ENCODE measurements around the gene RPTOR. TPM values are rescaled to one million over a fixed set of nuclear protein-coding genes. Genes with fewer than 3 reads are reported as not detected.

RPTOR gene
- polyA plus RNA-seq, 1 donor from 2014 or later: 8.0 TPM

DNA sequence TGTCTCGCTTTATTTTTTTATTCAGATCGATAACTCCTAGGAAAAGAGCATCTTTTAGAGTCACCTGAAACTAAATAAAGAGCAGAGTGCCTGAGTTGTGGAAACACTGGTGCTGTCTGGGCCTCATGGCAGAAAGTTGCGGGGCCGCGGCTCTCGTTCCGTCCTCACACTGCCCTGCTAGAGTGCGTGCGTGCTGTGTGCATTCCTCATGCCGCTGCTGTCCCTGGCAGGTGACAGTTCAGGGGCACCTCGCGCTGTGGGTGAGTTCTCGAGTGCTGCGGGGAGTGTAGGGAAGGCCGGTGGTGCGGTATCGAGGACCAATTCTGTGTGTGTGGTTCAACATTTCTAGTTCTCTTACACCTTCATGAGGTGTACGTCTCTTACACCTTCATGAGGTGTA lies 136.6 kb downstream of the RPTOR start:
- H3K9ac ChIP-seq (ENCODE audit: low read length): no peak overlapping the region
- H4K20me1 ChIP-seq (ENCODE audit: insufficient read depth): no peaks in the 10 kb centered on the region
- H3K27ac ChIP-seq (ENCODE audit: low read length): no peak overlapping the region
- no peaks in the 10 kb centered on the region for H3K79me2 ChIP-seq (replicated peaks; ENCODE audit: insufficient read depth, low read length)
- no peak overlapping the region for H2AFZ ChIP-seq (ENCODE audit: low read depth, low read length)
- H3F3A ChIP-seq (ENCODE audit: insufficient read depth, low read length, poor library complexity, severe bottlenecking): no peaks in the 10 kb centered on the region
- H3K27me3 ChIP-seq (ENCODE audit: insufficient read depth, low read depth, low read length): no peaks in the 10 kb centered on the region
- H3K9me2 ChIP-seq (ENCODE audit: insufficient read depth, low read length): no peaks in the 10 kb centered on the region
- H3K9me3 ChIP-seq (ENCODE audit: low read length): no peaks in the 10 kb centered on the region
- TF ChIP-seq REST (IDR thresholded peaks at IDR 0.05; ENCODE audit: borderline replicate concordance) (no peak), EP300 (conservative IDR thresholded peaks at IDR 0.05; ENCODE audit: poor library complexity, severe bottlenecking) (no peak), SMC3 (conservative IDR thresholded peaks at IDR 0.05; ENCODE audit: poor library complexity) (no peak), POLR2AphosphoS5 (IDR thresholded peaks at IDR 0.05) (no peak), RAD21 (conservative IDR thresholded peaks at IDR 0.05) (no peak)
- no peak overlapping the region for H3K4me2 ChIP-seq (ENCODE audit: low read length)
- no peaks in the 10 kb centered on the region for H3K36me3 ChIP-seq (ENCODE audit: insufficient read depth, low read length)
- H3K4me3 ChIP-seq (ENCODE audit: low read length): no peak overlapping the region

DNA sequence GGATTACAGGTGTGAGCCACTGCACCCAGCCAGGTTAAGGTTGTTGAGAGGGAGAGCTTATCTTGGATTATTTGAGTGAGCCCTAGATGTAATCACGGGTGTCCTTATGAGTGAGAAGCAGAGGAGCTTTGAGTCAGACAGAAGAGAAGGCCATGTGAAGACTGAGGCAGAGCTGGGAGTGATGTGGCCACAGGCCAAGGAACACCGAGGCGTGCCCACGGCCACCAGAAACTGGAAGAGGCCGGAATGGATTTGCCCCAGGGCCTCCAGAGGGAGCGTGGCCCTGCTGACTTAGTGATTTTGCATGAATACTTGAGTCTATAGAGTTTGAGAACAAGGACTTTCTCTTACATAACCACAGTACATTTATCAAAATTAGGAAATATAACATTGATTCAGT lies 137.7 kb downstream of the RPTOR start:
- TF ChIP-seq CTCF (IDR thresholded peaks at IDR 0.05; ENCODE audit: poor library complexity, severe bottlenecking): no peak
- no peak for TF ChIP-seq REST (IDR thresholded peaks at IDR 0.05; ENCODE audit: borderline replicate concordance)
- TF ChIP-seq EZH2 (IDR thresholded peaks at IDR 0.05; ENCODE audit: borderline replicate concordance, insufficient read depth, low read length, poor library complexity, severe bottlenecking): no peak
- no peak for TF ChIP-seq POLR2AphosphoS5 (IDR thresholded peaks at IDR 0.05)
- no peak for TF ChIP-seq MXI1 (conservative IDR thresholded peaks at IDR 0.05; ENCODE audit: poor library complexity, severe bottlenecking)
- Histone ChIP-seq H3K9me3 (ENCODE audit: low read length) (no peaks in the 10 kb centered on the region), H3K79me2 (replicated peaks; ENCODE audit: insufficient read depth, low read length) (no peaks in the 10 kb centered on the region), H3K27me3 (ENCODE audit: insufficient read depth, low read depth, low read length) (no peaks in the 10 kb centered on the region), H3K9ac (ENCODE audit: low read length) (no peak overlapping the region), H3K4me3 (ENCODE audit: low read length) (no peak overlapping the region), H2AFZ (ENCODE audit: low read depth, low read length) (no peak overlapping the region), H3K9me2 (ENCODE audit: insufficient read depth, low read length) (no peaks in the 10 kb centered on the region), H3K36me3 (ENCODE audit: insufficient read depth, low read length) (no peaks in the 10 kb centered on the region), H3K27ac (ENCODE audit: low read length) (no peak overlapping the region), H4K20me1 (ENCODE audit: insufficient read depth) (no peaks in the 10 kb centered on the region), H3K4me2 (ENCODE audit: low read length) (no peak overlapping the region), H3F3A (ENCODE audit: insufficient read depth, low read length, poor library complexity, severe bottlenecking) (no peaks in the 10 kb centered on the region)
